ENCODE results near the gene TMEM97. TPM values are rescaled to one million over a fixed set of nuclear protein-coding genes. Genes with fewer than 3 reads are reported as not detected.

The TMEM97 gene
- total and polyA plus RNA-seq, 2 experiments from 2014 or later: 101 to 216 TPM

GRCh38 chr17:28325211-28325610, 6.2 kb downstream of the TMEM97 start (continued):
- no peak for TF ChIP-seq ZNF462 (CRISPR knock-in tag; IDR thresholded peaks at IDR 0.05)
- no peak for TF ChIP-seq ZNF114 (CRISPR knock-in tag; IDR thresholded peaks at IDR 0.05)
- TF ChIP-seq EZH2phosphoT487 (IDR thresholded peaks at IDR 0.05; ENCODE audit: unreplicated experiment): no peak
- no peak for TF ChIP-seq EZH2 (IDR thresholded peaks at IDR 0.05; ENCODE audit: low read depth, unreplicated experiment)
- no peak for TF ChIP-seq CTCF (conservative IDR thresholded peaks at IDR 0.05; ENCODE audit: low read depth in 2 of 2)
- TF ChIP-seq ZNF331 (CRISPR knock-in tag; IDR thresholded peaks at IDR 0.05; ENCODE audit: low read depth): no peak
- TF ChIP-seq POLR2AphosphoS5 (IDR thresholded peaks at IDR 0.05; ENCODE audit: low read depth): no peak

- no peak overlapping the region for H3K27ac ChIP-seq (ENCODE audit: low read depth)
- H4K20me1 ChIP-seq (replicated peaks; ENCODE audit: insufficient read depth): peaks cover 64% of the 10 kb centered on the region
- H3K27me3 ChIP-seq (ENCODE audit: insufficient read depth): no peaks in the 10 kb centered on the region
- no peaks in the 10 kb centered on the region for H3K9me3 Mint-ChIP-seq
- peaks cover 22% of the 10 kb centered on the region for H3K36me3 ChIP-seq (ENCODE audit: insufficient read depth)
- no peak overlapping the region for H3K4me3 ChIP-seq
- H3K36me3 Mint-ChIP-seq (ENCODE audit: low read depth): peaks cover 64% of the 10 kb centered on the region
- peaks cover 27% of the 10 kb centered on the region for H3K4me1 ChIP-seq (ENCODE audit: insufficient read depth)
- H3F3A ChIP-seq (replicated peaks; ENCODE audit: low read depth): peaks cover 23% of the 10 kb centered on the region; the same call in 1 of the 2 replicates
- H3K4me1 Mint-ChIP-seq: peaks cover 17% of the 10 kb centered on the region
- ATAC-seq (no peak), DNase-seq (ENCODE audit: low spot score) (no peak)
- no peak overlapping the region for H2AFZ ChIP-seq
- peaks cover 5% of the 10 kb centered on the region for H3K27me3 Mint-ChIP-seq (ENCODE audit: insufficient read depth, low read depth, poor library complexity)
- no peak overlapping the region for H3K27ac Mint-ChIP-seq
- no peaks in the 10 kb centered on the region for H3K9me2 ChIP-seq (ENCODE audit: insufficient read depth)
- H3K79me2 ChIP-seq (replicated peaks; ENCODE audit: insufficient read depth): peaks cover 51% of the 10 kb centered on the region
- H3K4me3 Mint-ChIP-seq: no peak overlapping the region
- TF ChIP-seq CREB1 (CRISPR knock-in tag; IDR thresholded peaks at IDR 0.05; ENCODE audit: low read depth) (no peak), REST (IDR thresholded peaks at IDR 0.05; ENCODE audit: unreplicated experiment) (no peak), JUNB (IDR thresholded peaks at IDR 0.05; ENCODE audit: unreplicated experiment) (no peak)
- H3K4me2 ChIP-seq: no peak overlapping the region
Observed at GRCh38 chr17:28326114-28326513, 7.1 kb downstream of the TMEM97 start.

Data from GM23338 (cell line).